Hepatocyte (in vitro differentiated cells): ENCODE data around the gene TAX1BP1. TPM values are rescaled to one million over a fixed set of nuclear protein-coding genes. Genes with fewer than 3 reads are reported as not detected.

Source experiments
- DNase-seq: peaks from one replicate; pipeline ENCODE4 v3.0.0-alpha.2; 2016; ENCODE audit warnings: low spot score
- H2AFZ ChIP-seq: fragments of 200-600 bp; sonication (generic); 2 replicates; pipeline ENCODE4 v1.6.0; 2016; ENCODE audit warnings: antibody characterized with exemption, mild to moderate bottlenecking
- H3K27ac ChIP-seq: fragments of 200-600 bp; sonication (generic); 2 replicates; pipeline ENCODE4 v1.5.1; 2016; ENCODE audit warnings: mild to moderate bottlenecking
- H3K27me3 ChIP-seq: fragments of 200-600 bp; sonication (generic); 2 replicates; pipeline ENCODE4 v1.6.1; 2016
- H3K36me3 ChIP-seq: fragments of 200-600 bp; sonication (generic); replicated peaks from 2 replicates; pipeline ENCODE4 v1.5.1; 2016; ENCODE audit warnings: low read depth; ENCODE audit not compliant: insufficient read depth
- H3K4me1 ChIP-seq: fragments of 200-600 bp; sonication (generic); 2 replicates; pipeline ENCODE4 v1.5.1; 2016; ENCODE audit warnings: mild to moderate bottlenecking, moderate library complexity; ENCODE audit not compliant: insufficient read depth
- H3K4me2 ChIP-seq: fragments of 200-600 bp; sonication (generic); 2 replicates; pipeline ENCODE4 v1.6.0; 2016
- H3K4me3 ChIP-seq: fragments of 200-600 bp; sonication (generic); 2 replicates; pipeline ENCODE4 v1.5.1; 2016; ENCODE audit warnings: mild to moderate bottlenecking
- H3K79me2 ChIP-seq: fragments of 200-600 bp; sonication (generic); 2 replicates; pipeline ENCODE4 v1.6.0; 2017; ENCODE audit warnings: mild to moderate bottlenecking
- H3K9me2 ChIP-seq: fragments of 200-600 bp; sonication (generic); replicated peaks from 2 replicates; pipeline ENCODE4 v1.6.0; 2017; ENCODE audit warnings: mild to moderate bottlenecking; ENCODE audit not compliant: insufficient read depth
- H3K9me3 ChIP-seq: fragments of 200-600 bp; sonication (generic); 2 replicates; pipeline ENCODE4 v1.5.1; 2016; ENCODE audit warnings: low read depth, mild to moderate bottlenecking
- H4K20me1 ChIP-seq: fragments of 200-600 bp; sonication (generic); 2 replicates; pipeline ENCODE4 v1.6.0; 2016; ENCODE audit warnings: mild to moderate bottlenecking; ENCODE audit not compliant: insufficient read depth, poor library complexity, severe bottlenecking
- EZH2 ChIP-seq: fragments of 200-600 bp; sonication (generic); IDR thresholded peaks from 2 replicates; pipeline ENCODE4 v1.6.1; 2016; ENCODE audit warnings: antibody characterized with exemption, mild to moderate bottlenecking, borderline replicate concordance
- EZH2phosphoT487 ChIP-seq: fragments of 200-600 bp; sonication (generic); IDR thresholded peaks from one replicate; pipeline ENCODE4 v1.6.1; 2018; ENCODE audit warnings: antibody characterized with exemption, mild to moderate bottlenecking, low read depth, moderate library complexity; ENCODE audit not compliant: unreplicated experiment, severe bottlenecking
- WGBS: methylation state at CpG from one replicate; pipeline ENCODE4 v1.1.6; 2016; ENCODE audit warnings: low lambda C conversion rate; ENCODE audit errors: missing lambda C conversion rate; 5-methylcytosine and 5-hydroxymethylcytosine counted together
- polyA plus RNA-seq: library from polyadenylated mRNA; unstranded; fragments of >200 nt; fragmentation: Nextera tagmentation; extraction: Ambion mirVana; gene quantifications from 2 replicates; pipeline ENCODE4 v1.2.1, GENCODE V29; 2016
- total RNA-seq: library from RNA; depleted of rRNA; stranded (reverse); fragments of >200 nt; gene quantifications from 2 replicates; pipeline ENCODE4 v1.2.3, GENCODE V29; 2014
- TF ChIP-seq, protein P1 (sequence below): fragments of 200-600 bp; sonication (generic); IDR thresholded peaks from 2 replicates; pipeline ENCODE4 v1.5.1; 2016; ENCODE audit warnings: antibody characterized with exemption, mild to moderate bottlenecking; ENCODE audit not compliant: poor library complexity

The TAX1BP1 gene
- total and polyA plus RNA-seq, 2 experiments from 2014 or later, result 104 to 110 TPM

- peaks cover 51% of the 10 kb centered on the region for H3K79me2 ChIP-seq
- no peak overlapping the region for H3K4me3 ChIP-seq
- peaks cover 23% of the 10 kb centered on the region for H4K20me1 ChIP-seq
- DNase-seq, result no peak
- no peaks in the 10 kb centered on the region for H3K9me3 ChIP-seq
- no peaks in the 10 kb centered on the region for H3K4me1 ChIP-seq
- H3K9me2 ChIP-seq, result no peaks in the 10 kb centered on the region
- H3K27me3 ChIP-seq, result no peaks in the 10 kb centered on the region
- no peak overlapping the region for H3K4me2 ChIP-seq
- WGBS, result 97% methylated on average over 2 of the region's 2 CpGs
- no peaks in the 10 kb centered on the region for H3K36me3 ChIP-seq
- no peak overlapping the region for H3K27ac ChIP-seq
- TF ChIP-seq, protein P1, sequence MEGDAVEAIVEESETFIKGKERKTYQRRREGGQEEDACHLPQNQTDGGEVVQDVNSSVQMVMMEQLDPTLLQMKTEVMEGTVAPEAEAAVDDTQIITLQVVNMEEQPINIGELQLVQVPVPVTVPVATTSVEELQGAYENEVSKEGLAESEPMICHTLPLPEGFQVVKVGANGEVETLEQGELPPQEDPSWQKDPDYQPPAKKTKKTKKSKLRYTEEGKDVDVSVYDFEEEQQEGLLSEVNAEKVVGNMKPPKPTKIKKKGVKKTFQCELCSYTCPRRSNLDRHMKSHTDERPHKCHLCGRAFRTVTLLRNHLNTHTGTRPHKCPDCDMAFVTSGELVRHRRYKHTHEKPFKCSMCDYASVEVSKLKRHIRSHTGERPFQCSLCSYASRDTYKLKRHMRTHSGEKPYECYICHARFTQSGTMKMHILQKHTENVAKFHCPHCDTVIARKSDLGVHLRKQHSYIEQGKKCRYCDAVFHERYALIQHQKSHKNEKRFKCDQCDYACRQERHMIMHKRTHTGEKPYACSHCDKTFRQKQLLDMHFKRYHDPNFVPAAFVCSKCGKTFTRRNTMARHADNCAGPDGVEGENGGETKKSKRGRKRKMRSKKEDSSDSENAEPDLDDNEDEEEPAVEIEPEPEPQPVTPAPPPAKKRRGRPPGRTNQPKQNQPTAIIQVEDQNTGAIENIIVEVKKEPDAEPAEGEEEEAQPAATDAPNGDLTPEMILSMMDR, result no peak
- no peak overlapping the region for H2AFZ ChIP-seq
Measured at GRCh38 chr7:27781188-27781587, 41.2 kb downstream of the TAX1BP1 start.

DNA sequence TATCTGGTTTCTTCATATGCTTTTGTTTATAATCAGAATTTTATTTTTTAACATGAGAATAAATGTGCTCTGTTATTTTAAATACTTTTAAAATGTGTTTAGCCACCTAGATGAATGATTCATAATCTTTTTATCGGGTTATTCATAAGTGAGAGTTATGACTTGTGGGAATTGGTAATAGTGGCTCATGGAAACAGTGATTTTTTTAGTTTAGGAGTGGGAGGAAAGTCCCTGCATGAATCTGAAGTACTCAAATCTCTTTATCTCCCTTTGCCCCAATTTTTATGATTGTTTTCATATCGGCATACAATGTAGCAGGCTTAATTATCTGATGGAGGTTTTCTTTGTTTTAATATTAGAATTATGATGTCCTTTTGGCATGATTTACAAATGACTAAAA lies 42.9 kb downstream of the TAX1BP1 start:
- Histone ChIP-seq H3K9me3 (no peaks in the 10 kb centered on the region), H3K36me3 (no peaks in the 10 kb centered on the region), H4K20me1 (peaks cover 8% of the 10 kb centered on the region), H2AFZ (no peak overlapping the region), H3K27me3 (no peaks in the 10 kb centered on the region), H3K4me2 (no peak overlapping the region), H3K4me1 (no peaks in the 10 kb centered on the region), H3K27ac (no peak overlapping the region), H3K79me2 (peaks cover 35% of the 10 kb centered on the region), H3K9me2 (no peaks in the 10 kb centered on the region), H3K4me3 (no peak overlapping the region)
- WGBS, result 72% methylated on average over 2 of the region's 2 CpGs
- DNase-seq, result no peak
- TF ChIP-seq EZH2 (no peak), EZH2phosphoT487 (no peak)
- TF ChIP-seq, protein P1, result no peak

DNA sequence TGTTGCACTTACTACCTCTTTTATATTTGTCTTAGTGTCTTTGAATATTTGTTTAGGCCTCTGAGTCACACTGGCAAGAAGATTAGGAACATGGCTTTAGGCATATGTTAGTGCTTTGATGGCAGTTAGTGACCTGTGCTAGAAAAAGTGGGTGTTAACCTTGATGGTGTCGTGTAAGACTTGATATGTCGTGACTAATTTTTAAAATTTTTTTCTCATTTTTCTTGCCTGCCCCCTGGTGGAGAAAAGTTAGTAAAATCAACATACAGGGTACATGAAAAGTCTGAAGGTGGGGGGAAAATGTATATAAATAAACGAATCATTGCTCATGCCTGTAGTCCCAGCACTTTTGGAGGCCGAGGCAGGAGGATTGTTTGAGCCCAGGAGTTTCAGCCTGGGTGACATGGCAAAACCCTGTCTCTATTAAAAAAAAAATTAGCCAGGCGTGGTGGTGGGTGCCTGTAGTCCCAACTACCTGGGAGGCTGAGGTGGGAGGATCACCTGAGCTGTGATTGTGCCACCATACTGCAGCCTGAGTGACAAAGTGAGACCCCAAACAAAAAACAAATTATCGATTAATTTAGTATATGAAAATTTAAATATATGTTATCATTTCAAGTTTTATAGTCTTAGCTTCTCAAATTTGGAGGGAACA lies 44.6 kb downstream of the TAX1BP1 start:
- Histone ChIP-seq H3K27ac (no peak overlapping the region), H3K4me3 (no peak overlapping the region), H3K9me2 (no peaks in the 10 kb centered on the region), H3K79me2 (peaks cover 25% of the 10 kb centered on the region), H3K4me1 (no peaks in the 10 kb centered on the region), H3K27me3 (no peaks in the 10 kb centered on the region), H3K9me3 (no peaks in the 10 kb centered on the region), H4K20me1 (peaks cover 8% of the 10 kb centered on the region), H3K4me2 (no peak overlapping the region), H2AFZ (no peak overlapping the region), H3K36me3 (no peaks in the 10 kb centered on the region)
- DNase-seq, result peak; percentile 59
- no peak for TF ChIP-seq EZH2phosphoT487
- TF ChIP-seq, protein P1, result peak; percentile 59
- 55% methylated on average over 6 of the region's 6 CpGs for WGBS

DNA sequence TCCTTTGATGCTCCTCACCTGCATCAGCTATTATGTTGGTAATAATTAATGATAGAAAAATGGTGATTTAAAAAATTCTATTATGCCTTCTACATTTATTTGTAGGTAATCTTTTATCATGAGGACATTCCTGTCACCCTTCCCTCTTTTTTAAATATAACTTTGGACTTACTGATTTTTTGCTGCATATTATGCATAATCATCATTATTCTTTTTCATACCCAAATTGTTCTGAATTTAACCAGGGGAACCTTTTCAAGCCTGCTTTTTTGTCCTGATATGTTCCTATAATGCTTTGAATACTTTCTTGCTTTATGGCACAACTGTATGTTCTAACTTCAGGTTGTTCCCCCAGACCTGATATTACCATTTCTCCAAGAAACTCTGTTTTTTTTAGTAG lies 48.5 kb downstream of the TAX1BP1 start:
- no peak overlapping the region for H3K4me3 ChIP-seq
- DNase-seq, result no peak
- H3K4me2 ChIP-seq, result no peak overlapping the region
- no peaks in the 10 kb centered on the region for H3K9me2 ChIP-seq
- TF ChIP-seq, protein P1, result no peak
- no peak for TF ChIP-seq EZH2phosphoT487
- TF ChIP-seq EZH2, result no peak
- H3K27ac ChIP-seq, result no peak overlapping the region
- no peaks in the 10 kb centered on the region for H3K27me3 ChIP-seq
- H2AFZ ChIP-seq, result no peak overlapping the region
- H3K9me3 ChIP-seq, result no peaks in the 10 kb centered on the region
- peaks cover under 1% of the 10 kb centered on the region for H4K20me1 ChIP-seq
- H3K79me2 ChIP-seq, result peaks cover 5% of the 10 kb centered on the region
- H3K36me3 ChIP-seq, result no peaks in the 10 kb centered on the region
- no peaks in the 10 kb centered on the region for H3K4me1 ChIP-seq
